Mucosa of descending colon (tissue), 3 donors: ENCODE results near the gene STK4. TPM values are rescaled to one million over a fixed set of nuclear protein-coding genes. Genes with fewer than 3 reads are reported as not detected.
A peak's percentile ranks its signal among the peaks of the same experiment; 100 is the strongest.

Experiments used
- ATAC-seq: fragments of 200-7000 bp; cut with Tn5 transposase; one replicate; pipeline ENCODE4 v1.9.1; 2020; ENCODE audit warnings: mild to moderate bottlenecking, moderate library complexity
- DNase-seq, 3 donors: peaks; one replicate each; pipeline ENCODE4 v3.0.0-alpha.2; 2020
- H3K36me3 ChIP-seq: fragments of 200-600 bp; one replicate; pipeline ENCODE4 v1.8.0; 2021; ENCODE audit warnings: low read depth, mild to moderate bottlenecking
- H3K4me1 ChIP-seq: fragments of 200-600 bp; one replicate; pipeline ENCODE4 v1.8.0; 2021; ENCODE audit warnings: low read depth, mild to moderate bottlenecking
- H3K4me3 ChIP-seq: fragments of 200-600 bp; one replicate; pipeline ENCODE4 v1.8.0; 2021; ENCODE audit warnings: mild to moderate bottlenecking
- H3K9me3 ChIP-seq: fragments of 200-600 bp; one replicate; pipeline ENCODE4 v1.8.0; 2021; ENCODE audit warnings: mild to moderate bottlenecking
- CTCF ChIP-seq: fragments of 200-600 bp; IDR thresholded peaks from one replicate; pipeline ENCODE4 v1.8.0; 2022; ENCODE audit warnings: antibody characterized with exemption, mild to moderate bottlenecking
- intact Hi-C, 2 donors: fragments of 100-400 bp; cut with DNase I in 1 of 2; cut with micrococcal nuclease in 1 of 2; formaldehyde crosslinking; loops; one replicate each; pipeline versions ENCODE4 v1.11.0 to v1.11.1; 2022; cut with DNase I, micrococcal nuclease
- total RNA-seq, 3 donors: library from RNA; stranded (reverse); fragmentation: NEBNext Ultra II Directional in 2 of 3; extraction: Animal tissue kit (Norgen Biotek cat#: 25700) in 2 of 3; gene quantifications; one replicate each; pipeline versions ENCODE4 v1.2.1 to v1.2.4, GENCODE V29; 2021 to 2023
- donor health status: DM: no; HTN: no; CAD: no; lungs with moderate emphysema.
- donor health status: DM: no; HTN: no; CAD: no.
- donor health status: DM: no; HTN: yes; CAD: no.

The STK4 gene
- total RNA-seq, 3 donors from 2014 or later = 34.2 to 42.0 (median 36.6) TPM

GRCh38 chr20:44954211-44954610 is 12.1 kb upstream of the STK4 start:
- Histone ChIP-seq H3K4me1 (peaks cover 4% of the 10 kb centered on the region), H3K9me3 (no peaks in the 10 kb centered on the region), H3K36me3 (peaks cover 9% of the 10 kb centered on the region), H3K4me3 (no peak overlapping the region)
- TF ChIP-seq CTCF = no peak
- ATAC-seq = no peak
- intact Hi-C loops = no loop called here
- no peak for DNase-seq

- H3K4me1 ChIP-seq = peaks cover 6% of the 10 kb centered on the region
- TF ChIP-seq CTCF = no peak
- intact Hi-C loops = no loop called here
- DNase-seq = no peak
- H3K4me3 ChIP-seq = no peak overlapping the region
- ATAC-seq = no peak
- peaks cover 9% of the 10 kb centered on the region for H3K36me3 ChIP-seq
- H3K9me3 ChIP-seq = no peaks in the 10 kb centered on the region
Observed at GRCh38 chr20:44955270-44955669, 11.0 kb upstream of the STK4 start.

GRCh38 chr20:44956410-44956809 is 9.9 kb upstream of the STK4 start:
- TF ChIP-seq CTCF = no peak
- H3K36me3 ChIP-seq = peaks cover 9% of the 10 kb centered on the region
- no peaks in the 10 kb centered on the region for H3K9me3 ChIP-seq
- no peak for ATAC-seq
- no peak for DNase-seq
- H3K4me3 ChIP-seq = no peak overlapping the region
- H3K4me1 ChIP-seq = peaks cover 6% of the 10 kb centered on the region
- intact Hi-C loops = no loop called here

GRCh38 chr20:44958276-44958675 is 8.0 kb upstream of the STK4 start:
- no peak overlapping the region for H3K4me3 ChIP-seq
- DNase-seq (no peak), ATAC-seq (no peak)
- no peak for TF ChIP-seq CTCF
- H3K36me3 ChIP-seq = peaks cover 4% of the 10 kb centered on the region
- H3K9me3 ChIP-seq = no peaks in the 10 kb centered on the region
- intact Hi-C loops = no loop called here
- H3K4me1 ChIP-seq = peaks cover 6% of the 10 kb centered on the region

GRCh38 chr20:44959082-44959637 is 7.2 kb upstream of the STK4 start:
- no peak for ATAC-seq
- Histone ChIP-seq H3K9me3 (no peaks in the 10 kb centered on the region), H3K4me1 (peaks cover 6% of the 10 kb centered on the region), H3K36me3 (peaks cover 4% of the 10 kb centered on the region), H3K4me3 (peak overlapping the region; percentile 58)
- intact Hi-C loops = no loop called here
- no peak for DNase-seq
- no peak for TF ChIP-seq CTCF

- Histone ChIP-seq H3K36me3 (peaks cover 4% of the 10 kb centered on the region), H3K4me3 (peak overlapping the region; percentile 58), H3K4me1 (peaks cover 6% of the 10 kb centered on the region), H3K9me3 (no peaks in the 10 kb centered on the region)
- DNase-seq (peak in 2 of 3 donors; percentile 35 to 51), ATAC-seq (peak; percentile 36)
- TF ChIP-seq CTCF = no peak
- intact Hi-C loops = no loop called here
Observed at GRCh38 chr20:44959638-44960102, 6.6 kb upstream of the STK4 start.
